GM19463 (cell line): ENCODE results near the gene MDGA2.
"Not testable (repeated sequence)": the region's sequence is repeated elsewhere in the genome, so short reads cannot be mapped to it uniquely, and the experiment has no call there.

Source experiments
- ATAC-seq: cut with Tn5 transposase; IDR thresholded peaks from one replicate; pipeline ENCODE4 v1.9.1; 2021; ENCODE audit warnings: mild to moderate bottlenecking, moderate library complexity; ENCODE audit not compliant: unreplicated experiment

Gene MDGA2

DNA sequence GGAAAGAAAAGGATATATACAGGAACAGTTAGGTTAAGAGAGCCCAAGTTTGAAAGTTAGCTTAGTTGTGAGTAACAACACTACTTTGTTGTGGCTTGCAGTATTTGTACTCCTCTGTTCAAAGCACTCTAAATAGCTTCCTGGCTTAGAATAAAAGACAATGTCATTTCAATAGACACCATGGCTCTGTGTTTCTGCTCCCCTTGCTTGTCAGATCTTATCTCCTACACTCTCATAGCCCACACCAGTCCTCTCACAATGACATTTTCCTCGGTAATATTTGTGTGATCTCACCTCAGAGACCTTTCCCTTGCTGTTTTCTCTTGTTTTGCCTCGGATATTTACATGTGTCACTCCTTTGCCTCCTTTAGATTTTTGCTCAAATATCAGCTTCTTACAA lies 418.4 kb downstream of the MDGA2 start:
- ATAC-seq = no peak

DNA sequence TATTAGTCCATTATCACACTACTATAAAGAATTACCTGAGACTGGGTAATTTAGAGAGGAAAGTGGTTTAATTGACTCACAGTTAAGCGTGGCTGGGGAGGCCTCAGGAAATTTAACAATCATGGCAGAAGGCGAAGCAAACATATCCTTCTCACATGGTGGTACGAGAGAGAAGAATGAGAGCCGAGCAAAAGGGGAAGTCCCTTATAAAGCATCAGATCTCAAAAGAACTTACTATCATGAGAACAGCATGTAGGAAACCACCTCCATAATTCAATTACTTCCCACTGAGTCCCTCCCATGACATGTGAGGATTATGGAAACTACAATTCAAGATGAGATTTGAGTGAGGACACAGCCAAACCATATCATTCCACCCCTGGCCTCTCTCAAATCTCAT lies 422.6 kb downstream of the MDGA2 start:
- ATAC-seq = no peak

DNA sequence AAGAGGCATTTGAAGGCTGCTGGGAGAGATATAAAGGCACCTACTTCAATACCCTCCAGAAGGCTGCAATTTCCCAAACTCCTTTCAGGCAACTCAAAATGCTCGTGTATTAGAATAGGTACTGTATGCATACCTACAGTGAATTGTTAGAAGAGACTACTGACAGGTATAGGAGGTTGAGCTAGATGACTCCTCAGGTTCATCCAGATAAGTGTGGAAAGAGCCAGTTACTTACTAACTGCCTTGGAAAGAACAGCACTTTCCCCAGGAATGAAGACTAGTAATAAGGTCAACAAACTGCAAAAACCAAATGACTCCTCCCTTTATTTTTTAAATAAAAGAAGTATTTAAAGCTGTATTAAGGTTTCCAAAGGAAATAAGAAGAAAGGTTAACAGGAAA lies 429.0 kb downstream of the MDGA2 start:
- ATAC-seq = no peak

DNA sequence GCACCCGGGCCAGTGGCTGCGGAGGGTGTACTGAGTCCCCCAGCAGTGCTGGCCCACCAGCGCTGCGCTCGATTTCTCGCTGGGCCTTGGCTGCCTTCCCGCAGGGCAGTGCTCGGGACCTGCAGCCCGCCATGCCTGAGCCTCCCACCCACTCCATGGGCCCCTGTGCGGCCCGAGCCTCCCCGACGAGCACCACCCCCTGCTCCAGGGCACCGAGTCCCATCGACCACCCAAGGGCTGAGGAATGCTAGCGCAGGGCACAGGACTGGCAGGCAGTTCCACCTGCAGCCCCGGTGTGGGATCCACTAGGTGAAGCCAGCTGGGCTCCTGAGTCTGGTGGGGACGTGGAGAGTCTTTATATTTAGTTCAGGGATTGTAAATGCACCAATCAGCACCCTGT lies 432.8 kb downstream of the MDGA2 start:
- ATAC-seq = not testable (repeated sequence)

DNA sequence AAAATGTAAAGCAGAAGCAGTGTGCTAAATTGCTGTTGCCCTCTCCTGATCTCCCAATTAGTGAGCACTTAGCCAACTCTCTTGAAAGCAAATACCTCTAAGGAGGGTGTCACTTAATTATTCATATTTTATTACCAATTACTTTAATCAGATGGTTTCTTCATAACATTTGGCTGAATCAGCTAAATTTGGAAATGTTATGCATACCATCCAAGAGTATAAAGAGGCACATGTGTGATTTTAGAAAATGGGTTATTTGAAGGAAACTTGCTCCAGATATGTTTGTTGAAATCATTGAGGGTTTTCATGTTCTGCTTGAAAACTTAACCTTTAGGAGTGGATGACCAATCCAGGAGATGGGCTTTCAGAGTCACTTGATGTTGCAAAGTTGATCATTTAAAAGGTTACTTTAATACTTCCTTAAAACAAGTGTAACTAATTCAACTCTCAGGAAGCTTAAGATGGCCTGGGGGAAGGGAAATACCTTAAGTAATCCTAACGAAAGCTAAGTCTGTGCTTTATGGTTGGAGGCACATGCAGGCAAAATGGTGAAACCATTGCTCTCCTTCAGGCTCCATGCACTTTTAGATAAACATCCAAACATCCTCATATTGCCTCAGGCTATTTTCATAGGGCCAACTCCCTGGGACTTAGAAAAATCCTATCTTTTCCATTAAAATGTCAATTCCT lies 434.5 kb downstream of the MDGA2 start:
- no peak for ATAC-seq

DNA sequence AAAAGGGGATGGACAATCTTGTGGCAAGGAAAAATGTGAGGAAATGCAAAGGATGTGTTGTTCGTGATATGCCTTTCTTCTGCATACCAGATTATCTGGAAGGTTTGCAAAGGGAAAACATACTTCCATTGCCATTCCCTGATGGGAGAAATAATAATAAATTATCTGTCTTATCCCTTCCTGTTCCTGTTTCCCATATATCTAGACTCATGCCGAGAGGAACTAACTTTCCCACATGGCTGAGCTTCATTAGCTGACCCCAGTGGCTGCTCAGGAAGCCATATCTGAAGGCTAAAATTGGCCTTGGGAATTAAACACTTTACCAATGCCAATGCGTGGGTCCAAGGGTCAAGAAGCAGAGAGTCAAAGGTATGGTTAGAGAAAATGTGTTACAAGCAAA lies 439.8 kb downstream of the MDGA2 start:
- ATAC-seq = no peak

DNA sequence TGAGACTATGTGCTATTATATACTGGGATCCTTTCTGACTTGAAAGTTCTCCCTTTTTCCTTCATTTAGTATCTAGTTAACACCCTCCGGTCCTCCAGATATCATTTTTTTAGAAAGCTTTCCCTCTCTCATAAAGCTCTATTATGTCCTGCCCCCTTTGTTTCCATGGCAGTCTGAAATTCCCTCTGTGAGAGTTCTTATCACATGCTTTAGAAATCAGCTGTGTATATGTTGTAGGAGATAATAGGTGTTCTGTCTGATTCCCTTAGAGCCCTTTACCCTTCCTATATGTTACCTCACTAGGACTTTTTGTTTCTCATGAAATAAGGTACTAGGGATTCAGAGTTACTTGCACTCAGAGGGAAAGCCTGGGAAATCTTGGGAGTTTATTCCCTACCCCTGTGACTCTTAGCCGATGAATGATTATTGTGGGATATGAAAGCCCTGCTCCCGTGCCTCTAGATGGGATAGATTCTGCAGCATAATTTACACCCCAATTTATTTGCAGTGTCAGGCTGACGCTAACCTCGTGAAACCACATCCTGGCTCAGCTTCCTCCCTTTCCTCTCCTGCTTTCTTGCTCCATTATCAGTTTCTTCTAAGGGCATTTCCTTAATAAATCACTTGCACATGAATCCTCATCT lies 448.4 kb downstream of the MDGA2 start:
- no peak for ATAC-seq

DNA sequence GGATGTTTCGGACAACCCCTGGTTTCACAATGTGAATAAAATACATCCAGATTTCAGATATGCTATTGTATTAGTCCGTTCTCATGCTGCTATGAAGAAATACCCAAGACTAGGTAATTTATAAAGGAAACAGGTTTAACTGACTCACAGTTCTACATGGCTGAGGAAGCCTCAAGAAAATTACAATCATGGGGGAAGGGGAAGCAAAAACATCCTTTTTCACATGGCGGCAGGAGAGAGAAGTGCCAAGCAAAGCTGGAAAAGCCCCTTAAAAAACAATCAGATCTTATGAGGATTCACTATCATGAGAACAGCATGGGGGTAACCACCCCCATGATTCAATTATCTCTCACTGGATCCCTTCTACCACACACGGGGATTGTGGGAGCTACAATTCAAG lies 451.7 kb downstream of the MDGA2 start:
- no peak for ATAC-seq

DNA sequence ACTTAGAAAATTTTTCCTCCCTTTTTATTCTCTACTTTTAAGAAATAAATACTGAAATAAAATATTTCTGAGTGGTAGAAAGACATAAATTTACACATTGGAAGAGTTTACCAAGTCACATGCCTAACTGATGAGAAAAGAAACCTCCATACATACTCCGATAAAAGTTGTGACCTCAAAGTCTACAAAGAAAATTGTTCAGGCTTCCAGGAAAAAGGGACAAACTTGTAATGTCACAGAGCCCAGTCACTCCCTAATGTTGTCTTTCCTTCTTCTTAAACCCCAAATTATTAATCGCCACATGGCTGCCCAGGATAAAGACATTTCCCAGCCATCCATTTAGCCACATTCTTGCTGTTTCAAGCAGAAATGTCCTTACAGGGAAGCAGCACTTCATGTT lies 455.3 kb downstream of the MDGA2 start:
- ATAC-seq = no peak

DNA sequence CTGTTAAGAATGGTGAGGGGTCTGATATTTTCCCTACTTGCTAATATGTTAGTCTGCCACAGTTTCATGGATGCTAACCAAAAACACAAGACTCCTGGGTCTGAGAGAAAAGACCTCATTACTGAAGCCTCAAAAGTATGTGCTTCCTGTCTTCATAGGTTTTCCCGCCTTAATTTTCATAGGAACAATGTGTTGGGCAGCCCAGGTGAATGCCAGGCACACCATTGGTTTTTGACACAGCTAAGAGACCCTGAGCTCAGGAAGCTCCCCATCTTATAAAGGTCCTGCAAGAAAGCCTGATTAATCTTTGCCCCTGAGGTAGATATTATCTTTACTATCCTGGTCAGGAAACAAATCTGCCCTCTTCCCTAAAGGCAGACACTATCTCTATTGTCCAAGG lies 464.1 kb downstream of the MDGA2 start:
- ATAC-seq = no peak

DNA sequence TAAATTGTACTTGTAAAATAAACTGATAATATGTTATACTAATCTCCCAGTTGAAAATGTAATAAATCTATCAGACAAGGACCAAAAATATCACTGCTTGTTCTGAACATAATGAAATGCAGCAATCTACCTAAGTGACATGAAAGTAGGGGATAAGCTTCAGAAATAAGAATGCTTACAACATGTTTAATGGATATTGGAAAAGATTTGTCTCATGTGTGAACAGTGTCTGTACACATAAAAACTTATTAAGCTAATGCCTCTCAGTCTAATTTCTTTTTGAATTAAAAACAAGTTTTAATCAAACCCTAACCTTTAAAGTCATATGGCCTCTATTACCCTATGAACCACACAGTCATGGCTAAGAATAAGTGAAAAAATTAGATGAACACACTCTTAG lies 465.3 kb downstream of the MDGA2 start:
- ATAC-seq = no peak

DNA sequence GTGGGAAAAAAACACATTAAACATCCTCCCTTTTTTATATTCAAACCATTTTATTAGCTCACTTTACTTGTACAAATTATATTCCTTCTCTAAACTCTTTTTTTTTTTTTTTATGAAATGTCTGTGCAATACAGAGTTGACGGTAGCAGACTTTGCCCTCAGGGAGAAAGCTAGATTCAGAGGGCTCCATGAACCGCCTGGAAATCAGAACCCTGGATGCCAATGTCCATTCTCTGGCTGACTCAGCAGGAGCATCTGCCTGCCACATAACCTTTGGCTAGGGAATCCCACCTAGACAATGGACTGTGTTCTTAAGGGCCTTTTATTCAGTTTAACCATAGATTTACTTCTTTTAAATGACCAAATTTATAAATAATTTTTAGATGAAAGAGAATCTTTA lies 467.0 kb downstream of the MDGA2 start:
- no peak for ATAC-seq

DNA sequence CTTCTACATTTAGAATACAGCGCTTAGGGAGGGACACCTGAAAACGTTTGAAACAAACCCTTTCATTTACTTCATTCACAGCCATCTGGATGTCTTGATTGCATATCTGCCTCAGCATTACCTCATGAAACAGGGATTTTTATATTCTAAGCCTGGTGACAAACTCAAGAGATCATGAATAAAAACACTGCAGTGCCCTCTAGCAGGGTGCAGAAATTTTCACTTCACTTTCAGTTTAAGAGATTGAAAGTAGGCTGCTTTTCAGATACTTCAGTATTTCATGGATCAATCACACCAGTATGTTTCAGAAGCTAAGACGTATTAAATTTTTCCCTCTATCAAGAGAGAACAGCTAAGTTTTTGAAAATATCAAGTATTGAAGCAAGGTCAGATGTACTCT lies 467.8 kb downstream of the MDGA2 start:
- no peak for ATAC-seq

DNA sequence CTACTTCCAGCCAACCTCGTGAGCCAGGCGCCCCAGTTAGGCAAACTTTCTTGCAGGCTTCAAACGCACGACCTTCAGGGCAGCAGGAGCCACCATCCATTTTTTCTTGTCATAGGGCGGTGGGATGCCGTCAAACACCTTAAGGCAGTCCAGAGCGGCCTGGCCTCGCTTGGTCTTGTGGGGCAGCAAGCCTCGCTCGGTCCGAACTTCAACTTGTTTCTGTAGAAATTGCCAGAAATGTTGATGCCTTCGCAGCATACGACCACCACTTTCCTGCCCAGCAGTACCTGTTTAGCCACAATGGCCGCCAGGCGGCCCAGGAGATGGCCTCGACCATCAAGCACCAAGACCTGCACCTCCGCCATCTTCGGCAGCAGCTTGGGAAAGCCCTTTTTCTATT lies 474.7 kb downstream of the MDGA2 start:
- ATAC-seq = no peak

DNA sequence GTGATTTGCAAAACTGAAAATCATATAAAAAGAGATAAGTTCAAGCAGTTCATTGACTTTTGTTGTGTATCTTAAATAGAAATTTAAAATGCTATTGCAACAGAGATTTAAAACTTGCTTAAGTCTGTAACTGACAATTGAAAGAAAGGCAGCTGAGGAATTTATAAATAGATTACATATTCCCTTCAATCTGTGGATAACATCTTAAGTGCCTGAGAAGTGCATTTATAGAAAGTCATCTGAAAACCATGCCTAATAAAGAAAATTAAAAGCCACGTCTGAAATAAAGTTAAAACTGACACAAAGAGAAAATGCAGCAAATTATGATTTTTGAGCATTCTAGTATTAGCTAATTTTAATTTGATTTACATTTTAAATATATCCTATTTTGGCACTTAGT lies 479.8 kb downstream of the MDGA2 start:
- ATAC-seq = no peak

DNA sequence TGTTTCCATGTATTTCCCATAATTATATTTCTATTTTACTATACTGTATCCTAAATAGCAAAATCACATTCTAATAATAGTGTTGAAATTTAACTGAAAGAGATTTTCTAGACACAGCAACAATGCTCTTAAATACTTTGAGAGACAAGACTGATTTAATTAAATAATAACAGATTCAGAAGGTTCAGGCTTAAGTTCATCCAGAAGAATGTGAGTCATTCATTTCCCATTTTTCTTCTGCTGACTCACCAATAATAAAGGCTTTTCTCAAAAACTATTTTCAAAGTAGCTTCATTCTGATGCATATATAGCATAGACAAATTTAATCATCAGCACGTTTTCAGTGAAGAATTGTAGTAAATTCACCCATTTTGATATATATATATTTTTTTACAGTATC lies 481.4 kb downstream of the MDGA2 start:
- ATAC-seq = no peak

DNA sequence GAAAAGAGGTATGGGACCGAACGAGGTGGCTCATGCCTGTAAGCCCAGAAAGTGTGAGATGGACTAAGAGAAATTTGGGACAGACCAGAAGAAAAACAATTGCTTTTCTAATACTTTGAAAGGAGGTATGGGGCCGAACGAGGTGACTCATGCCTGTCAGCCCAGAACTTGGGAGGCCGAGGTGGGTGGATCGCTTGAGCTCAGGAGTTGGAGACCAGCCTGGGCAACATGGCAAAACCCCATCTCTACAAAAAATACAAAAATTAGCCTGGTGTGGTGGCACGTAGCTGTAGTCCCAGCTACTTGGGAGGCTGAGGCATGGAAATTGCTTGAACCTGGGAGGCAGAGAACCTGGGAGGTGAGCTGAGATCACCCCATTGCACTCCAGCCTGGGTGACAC lies 483.2 kb downstream of the MDGA2 start:
- ATAC-seq = not testable (repeated sequence)

DNA sequence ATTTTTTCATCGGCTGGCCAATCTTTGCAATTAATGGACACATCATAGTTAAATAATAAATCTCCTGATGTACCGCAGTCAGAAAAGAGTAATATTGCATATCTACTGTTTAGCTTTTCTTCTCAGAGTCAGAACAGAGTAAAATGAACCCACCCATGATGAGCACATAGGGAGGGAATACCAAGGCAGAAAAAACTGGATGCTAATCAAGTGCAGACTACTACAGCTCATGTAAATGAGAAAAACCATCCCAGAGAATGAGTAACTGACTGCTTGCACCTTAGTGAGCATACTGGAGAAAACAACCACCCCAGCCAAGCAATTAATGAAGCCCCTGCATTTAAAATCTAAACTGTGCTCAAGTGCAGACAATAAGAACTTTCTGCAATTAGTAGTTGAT lies 483.7 kb downstream of the MDGA2 start:
- no peak for ATAC-seq

DNA sequence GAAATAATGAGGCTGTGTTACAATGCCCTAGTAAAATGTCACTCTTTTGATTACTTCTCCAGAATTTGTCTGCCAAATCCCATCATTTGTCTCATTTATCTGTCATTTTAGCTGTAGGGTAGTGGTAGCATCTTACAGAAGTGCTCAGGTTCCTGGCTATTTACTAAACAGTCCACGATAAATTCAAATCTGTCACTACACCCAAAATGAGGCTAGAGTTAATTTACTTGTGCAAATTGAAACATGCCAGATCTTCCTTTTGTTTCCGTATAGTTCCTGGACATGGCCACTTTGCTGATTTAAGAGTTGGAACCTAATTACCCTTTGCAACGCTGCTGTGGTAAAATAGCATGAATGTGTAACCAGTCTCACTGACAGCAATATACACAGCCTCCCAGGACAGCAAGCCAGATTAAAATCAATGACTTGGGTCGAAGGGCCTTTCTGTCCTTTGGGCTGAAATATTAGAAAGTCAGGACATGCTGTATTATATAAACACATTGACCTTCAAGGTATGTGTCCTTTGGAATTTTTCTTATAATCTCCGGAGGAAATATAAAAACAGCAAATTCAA lies 485.4 kb downstream of the MDGA2 start:
- ATAC-seq = no peak

DNA sequence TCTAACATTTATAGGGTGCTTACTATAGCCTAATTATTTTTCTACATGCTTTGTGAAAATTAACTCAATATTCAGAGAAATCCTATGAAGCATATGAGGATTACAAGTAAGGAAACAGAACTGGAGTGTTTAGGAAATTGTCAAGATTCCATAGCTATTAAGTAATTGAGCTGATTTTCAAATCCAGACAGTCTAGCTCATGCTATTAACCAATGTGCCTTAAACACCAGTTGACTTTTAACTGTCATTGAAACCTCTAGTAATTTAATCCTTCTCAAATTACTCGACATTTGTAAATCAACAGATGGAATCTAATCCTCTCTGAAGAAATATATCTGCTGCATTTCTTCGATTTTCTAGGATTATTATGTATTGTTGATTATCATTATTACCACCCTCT lies 488.9 kb downstream of the MDGA2 start:
- no peak for ATAC-seq

DNA sequence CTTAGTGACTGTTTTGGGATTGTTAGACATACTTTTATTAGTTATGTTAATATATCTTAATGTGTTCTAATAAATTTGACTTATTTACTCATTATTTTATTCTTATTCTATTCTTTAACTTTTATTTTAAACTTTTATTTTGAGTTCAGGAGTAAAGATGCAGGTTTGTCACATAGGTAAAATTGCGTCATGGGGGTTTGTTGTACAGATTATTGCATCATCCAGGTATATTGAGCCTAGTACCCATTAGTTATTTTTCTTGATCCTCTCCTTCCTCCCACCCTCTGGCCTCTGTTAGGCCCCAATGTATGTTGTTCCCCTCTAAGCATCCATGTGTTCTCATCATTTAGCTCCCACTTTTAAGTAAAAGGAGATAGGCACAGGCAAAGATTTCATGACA lies 495.5 kb downstream of the MDGA2 start:
- no peak for ATAC-seq

DNA sequence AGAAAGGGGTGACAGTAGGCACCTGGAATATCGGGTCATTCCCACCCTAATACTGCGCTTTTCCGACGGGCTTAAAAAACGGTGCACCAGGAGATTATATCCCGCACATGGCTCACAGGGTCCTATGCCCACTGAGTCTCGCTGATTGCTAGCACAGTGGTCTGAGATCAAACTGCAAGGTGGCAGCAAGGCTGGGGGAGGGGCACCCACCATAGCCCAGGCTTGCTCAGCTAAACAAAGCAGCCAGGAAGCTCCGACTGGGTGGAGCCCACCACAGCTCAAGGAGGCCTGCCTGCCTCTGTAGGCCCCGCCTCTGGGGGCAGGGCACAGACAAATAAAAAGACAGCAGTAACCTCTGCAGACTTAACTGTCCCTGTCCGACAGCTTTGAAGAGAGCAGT lies 503.5 kb downstream of the MDGA2 start:
- not testable (repeated sequence) for ATAC-seq

DNA sequence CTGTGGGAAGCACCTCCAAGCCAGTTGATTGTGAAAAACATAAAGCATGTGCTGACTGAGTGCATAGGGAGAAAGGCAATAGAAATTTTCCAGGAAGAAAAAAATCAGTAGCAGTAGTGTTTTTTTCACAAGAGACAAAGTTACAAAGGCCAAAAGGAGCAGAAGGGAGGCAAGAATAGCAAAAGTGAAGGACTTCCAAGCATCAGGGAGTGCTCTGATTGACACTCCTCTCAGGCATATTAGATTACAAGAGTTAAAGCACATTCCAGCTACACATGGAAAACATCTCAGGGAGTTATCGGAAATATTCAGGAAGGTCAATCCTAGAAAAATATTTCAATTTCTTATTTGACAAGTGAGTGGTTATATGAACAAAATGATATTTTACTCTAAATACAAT lies 508.0 kb downstream of the MDGA2 start:
- no peak for ATAC-seq
